Stimulated activated CD8-positive, alpha-beta memory T cell treated with anti-CD3 and anti-CD28 coated beads, Interleukin-7, amount 100 ng/mL, for 4 hours (primary cell): ENCODE data around the gene CABLES2.
A peak's percentile ranks its signal among the peaks of the same experiment; 100 is the strongest.

ENCODE experiments used
- DNase-seq, 2 donors: peaks; one replicate each; pipeline ENCODE4 v3.0.0-alpha.2; 2020; ENCODE audit warnings: low read depth in 2 of 2

CABLES2 gene

DNA sequence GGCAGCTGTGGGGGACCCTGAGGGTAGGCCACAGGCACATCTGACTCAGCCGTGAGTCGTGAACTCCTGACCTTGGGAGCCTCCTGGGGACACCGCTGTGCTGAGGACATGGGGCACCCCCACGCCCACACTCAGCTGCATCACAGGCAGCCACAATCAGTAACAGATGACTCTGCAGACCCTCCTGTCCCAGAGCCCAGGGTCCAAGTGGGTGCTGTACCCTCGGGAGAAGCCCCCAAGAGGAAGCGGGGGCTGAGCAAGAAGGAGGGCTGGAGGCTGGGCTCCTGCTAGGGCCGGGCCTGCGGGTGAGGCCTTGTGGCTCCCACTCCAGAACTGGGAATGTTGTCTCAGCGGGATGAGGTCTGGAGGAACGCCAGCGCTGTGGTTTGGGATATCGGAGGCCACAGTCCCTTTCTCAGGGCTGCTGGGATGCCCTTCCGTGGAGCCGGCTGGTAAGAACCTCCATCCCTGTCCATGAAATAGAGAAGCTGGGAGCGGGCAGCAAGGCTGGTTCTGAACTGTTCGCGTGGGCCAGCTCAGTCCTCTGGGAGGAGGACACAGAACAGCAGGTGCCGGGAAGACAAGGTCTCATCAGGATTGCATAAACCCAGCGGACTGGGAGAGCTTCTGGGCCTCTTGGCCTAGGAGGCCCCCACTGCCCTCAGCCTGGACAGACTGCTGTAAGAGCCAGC, 36.8 kb downstream of the CABLES2 start:
- peak; percentile 14 to 43 for DNase-seq

DNA sequence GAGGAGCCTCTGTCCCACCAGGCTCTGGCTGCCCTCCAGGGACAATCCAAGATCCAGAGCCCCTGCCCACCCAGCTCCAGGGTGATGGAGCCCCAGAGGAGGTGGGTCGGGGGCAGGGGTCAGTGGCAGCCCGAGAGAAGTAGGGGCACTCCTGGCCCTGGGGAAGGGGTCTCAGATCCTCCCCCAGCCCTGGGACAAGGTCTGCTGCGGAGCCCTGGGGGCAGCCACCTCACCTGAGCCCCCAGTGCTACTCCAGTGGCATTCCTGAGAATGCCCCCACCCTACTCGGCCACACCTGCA, 37.3 kb downstream of the CABLES2 start:
- DNase-seq: no peak

DNA sequence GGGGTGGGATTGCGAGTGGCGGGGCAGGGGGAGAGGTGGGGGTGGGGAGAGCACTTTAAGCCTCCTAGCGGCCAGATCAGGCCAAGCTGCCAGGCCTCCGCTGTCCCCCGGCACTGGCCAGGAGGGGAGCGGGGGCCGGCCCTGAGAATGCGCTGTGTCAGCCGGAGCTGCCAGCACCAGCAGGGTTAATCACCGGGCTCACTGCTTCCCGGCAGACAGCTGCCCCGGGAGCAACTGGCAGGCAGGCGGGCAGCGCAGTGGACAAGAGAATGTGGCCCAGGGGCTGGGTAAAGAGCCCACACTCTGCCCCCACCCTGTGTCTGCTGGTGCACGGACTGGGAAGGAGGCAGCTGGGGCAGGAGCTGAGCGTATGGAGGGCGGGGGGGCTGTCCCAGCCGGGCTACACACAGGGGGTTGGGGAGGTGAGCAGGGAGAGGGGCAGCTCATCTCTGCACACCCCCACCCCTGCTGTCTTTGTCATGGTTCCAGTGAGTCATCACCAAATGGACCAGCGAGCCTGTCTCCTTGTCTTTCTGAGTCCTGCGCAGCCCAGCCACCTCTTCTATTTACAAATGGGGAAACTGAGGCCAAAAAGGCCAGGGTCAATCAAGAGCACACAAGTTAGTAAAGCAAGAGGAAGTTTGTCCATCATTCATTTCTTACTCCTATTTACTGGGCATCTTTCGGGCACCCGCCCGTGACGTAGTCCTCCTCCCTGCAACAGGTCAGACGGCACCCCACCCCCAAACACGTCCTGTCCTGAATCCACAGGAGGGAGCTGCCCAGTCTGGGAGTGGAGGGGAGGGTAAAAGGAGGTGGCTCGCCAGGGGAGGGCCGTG, 37.9 kb downstream of the CABLES2 start:
- no peak for DNase-seq

DNA sequence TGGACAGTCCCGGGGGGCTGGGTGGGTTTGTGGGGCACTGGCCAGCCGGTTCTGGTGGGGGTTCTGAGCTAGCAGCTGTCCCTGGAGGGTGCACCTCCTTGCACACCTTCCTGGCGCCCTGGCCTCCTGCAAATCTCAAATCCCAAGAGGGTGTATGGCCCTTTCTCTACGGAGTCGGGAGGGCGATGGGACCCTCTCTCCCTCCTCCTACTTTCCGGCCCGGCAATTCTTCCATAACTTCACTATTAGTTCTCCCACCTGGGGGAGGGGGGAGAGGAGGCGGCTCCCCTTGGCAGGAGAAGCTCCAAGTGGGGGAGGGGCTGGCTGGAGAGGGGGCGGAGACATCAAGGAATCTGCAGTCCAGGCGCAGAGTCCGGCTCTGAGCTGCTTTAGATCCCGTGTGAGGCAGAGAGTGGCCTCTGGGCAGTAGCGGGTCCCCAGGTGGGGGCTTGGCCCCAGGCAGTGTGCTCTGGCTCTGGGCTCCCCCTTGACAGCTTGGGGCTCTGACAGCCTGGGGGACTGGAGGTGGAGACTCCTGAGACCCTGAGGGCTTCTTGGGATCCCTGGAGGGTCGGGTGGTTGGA, 38.6 kb downstream of the CABLES2 start:
- no peak for DNase-seq

DNA sequence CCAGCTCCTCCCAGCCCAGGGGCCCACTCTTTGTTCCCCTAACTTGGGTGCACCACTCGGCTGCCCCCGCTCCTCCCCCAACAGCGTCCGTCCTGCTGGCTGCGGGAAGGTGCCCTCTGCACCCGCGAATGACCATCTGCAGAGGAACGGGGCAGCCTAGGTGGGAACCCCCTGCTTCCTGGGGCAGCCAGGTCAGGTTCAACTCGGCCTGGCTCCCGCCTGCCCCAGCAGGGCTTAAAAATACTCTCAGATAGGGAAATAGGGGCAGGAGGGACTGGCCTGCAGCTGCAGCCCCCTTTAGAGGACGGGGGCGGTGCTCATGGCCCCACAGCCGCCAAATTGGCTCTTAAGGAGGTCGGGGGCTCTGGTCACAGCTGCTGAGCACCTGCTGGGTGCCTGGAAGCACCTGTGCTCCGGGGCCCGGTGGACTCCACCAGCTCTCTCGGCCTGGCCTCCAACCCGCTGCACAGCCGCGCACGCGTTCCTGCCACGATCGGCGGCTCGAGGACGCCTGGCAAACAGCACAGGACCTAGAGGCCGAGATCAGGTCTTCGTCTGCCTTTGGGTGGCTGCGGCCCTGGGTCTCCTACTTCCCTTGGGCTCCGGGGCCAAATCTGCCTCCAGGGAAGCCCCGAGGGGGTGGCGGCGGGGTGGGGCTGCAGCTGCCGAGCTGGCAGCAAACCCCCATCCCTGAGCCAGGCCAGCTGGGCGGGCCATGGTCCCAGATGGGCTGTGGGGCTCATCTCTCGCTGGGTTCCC, 39.3 kb downstream of the CABLES2 start:
- no peak for DNase-seq

DNA sequence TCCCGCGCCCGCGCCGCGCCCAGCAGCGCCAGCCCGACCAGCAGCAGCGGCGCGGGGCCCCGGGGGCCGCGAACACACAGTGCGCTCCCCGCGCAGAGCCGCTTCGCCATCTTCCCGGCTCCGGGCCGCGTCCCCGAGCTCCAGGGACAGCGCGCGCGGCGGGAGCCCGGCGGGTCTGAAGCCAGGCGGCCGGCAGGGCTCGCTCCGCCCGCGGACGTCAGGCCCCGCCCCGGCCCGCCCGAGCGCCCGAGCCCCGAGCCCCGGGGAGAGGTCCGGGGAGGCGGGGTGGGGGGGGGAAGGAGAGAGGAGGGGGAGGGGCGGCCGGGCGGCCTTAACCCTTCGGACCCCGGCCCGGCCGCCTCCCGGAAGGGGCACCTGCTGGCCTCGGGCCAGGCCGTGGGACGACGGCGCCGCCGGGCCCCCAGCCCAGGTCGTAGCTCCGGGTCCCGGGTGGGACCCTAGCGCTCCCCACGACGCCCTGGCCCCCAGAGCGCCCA, 39.9 kb downstream of the CABLES2 start, which contains the start of gene LAMA5:
Gene LAMA5 (minus strand): TSS at position 177 of the 497 bp plus-strand sequence. CDS start 67 bp downstream, at position 110.
- DNase-seq: no peak

DNA sequence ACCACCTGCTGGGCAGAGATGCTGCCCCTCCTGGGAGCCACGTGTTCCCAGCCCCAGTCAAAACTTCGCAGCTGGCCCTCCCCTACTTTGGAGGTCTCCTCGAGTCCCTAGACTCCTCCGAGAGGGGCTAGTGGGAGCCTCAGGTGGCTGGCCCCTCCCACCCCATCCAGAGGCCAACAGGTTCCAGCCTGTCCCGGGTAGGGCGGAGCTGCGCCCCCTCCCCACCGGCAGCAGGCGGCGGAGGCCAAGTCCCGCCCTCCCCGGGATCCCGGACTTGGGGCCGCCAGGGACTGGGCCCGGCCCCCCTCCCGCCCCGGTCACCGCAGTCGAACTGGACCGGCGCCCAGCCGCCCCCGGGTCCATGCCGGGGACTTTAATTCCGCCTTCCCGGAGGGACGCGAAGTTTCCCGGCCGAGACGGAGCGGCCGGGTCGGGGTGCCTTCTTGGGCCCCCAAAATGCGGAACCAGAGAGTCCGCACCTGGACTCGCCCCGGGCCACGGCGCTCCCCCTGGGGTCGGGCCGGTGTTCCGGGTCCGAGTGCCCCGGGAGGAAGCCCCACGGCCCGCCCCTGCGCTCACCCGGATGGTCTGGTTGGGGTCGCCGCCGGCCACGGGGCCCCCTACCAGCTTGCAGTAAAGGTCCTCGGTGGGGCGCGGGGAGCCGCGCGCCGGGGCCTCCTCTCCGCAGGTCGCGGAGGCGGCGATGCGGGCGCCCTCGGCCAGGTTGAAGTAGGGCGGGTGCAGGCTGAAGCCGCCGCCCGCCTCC, 40.5 kb downstream of the CABLES2 start:
- no peak for DNase-seq

DNA sequence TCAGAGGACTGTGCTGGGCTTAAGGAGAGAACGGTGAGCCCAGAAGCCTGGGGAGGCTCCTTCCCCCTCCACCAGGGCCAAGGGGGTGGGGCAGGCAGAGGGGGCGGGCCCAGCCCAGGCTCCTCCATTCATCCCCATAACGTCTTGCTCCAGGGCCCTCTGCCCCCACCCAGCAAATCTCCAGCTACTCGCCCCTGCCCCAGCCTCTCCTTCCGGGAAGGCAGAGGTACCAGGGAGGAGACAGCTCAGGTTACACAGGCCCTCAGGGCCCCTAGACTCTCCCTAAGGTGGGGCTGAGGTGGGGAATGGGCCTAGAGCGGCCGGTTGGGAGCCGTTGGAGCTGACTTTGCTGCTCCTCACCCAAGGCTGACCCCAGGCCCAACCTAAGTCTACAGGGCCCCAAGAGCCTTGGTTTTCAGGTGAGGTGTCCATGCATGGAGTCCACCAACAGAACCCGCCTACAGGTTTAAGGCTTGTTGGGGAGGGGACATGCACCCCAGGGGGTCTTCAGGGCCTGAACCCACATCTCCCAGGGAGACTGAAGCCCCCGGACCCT, 41.2 kb downstream of the CABLES2 start:
- no peak for DNase-seq

DNA sequence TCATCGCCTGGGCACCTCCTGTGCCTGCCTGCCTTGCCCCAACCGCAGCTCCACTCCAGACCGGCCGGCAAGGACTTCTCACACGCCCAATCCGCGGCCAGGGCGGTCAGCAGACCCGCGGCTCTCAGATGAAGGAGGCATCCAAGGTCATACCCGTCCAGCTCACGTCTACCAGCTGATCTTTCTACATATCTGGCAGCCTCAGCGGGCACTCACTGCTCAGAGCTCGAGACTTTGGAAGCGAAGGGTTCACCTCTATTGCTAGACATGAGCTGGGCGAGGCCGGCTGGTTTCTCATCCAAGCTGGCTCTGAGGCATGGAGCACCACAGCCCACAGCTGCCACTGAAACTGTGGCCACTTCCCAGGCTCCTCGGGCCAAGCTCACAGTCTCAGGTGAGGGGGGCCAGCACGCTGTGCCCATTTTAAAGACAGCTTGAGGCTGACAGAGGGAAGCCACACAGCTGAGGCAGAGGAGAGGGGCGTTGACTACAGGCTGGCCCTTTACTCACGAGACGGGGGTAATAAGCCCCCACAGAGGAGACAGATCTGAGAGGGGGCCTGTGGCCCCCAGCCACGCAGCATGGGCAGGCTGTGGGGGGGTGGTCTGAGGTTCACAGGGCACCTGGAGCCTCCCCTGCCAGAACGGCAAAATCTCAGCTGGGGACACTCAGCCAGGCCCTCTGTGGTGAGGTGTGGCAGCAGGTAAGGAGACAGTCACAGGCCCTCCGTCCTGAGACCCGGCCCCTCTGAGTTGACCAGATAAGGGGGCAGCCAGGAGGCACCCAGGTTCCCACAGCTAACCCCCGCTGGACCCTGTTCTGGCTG, 42.0 kb downstream of the CABLES2 start:
- DNase-seq: no peak

DNA sequence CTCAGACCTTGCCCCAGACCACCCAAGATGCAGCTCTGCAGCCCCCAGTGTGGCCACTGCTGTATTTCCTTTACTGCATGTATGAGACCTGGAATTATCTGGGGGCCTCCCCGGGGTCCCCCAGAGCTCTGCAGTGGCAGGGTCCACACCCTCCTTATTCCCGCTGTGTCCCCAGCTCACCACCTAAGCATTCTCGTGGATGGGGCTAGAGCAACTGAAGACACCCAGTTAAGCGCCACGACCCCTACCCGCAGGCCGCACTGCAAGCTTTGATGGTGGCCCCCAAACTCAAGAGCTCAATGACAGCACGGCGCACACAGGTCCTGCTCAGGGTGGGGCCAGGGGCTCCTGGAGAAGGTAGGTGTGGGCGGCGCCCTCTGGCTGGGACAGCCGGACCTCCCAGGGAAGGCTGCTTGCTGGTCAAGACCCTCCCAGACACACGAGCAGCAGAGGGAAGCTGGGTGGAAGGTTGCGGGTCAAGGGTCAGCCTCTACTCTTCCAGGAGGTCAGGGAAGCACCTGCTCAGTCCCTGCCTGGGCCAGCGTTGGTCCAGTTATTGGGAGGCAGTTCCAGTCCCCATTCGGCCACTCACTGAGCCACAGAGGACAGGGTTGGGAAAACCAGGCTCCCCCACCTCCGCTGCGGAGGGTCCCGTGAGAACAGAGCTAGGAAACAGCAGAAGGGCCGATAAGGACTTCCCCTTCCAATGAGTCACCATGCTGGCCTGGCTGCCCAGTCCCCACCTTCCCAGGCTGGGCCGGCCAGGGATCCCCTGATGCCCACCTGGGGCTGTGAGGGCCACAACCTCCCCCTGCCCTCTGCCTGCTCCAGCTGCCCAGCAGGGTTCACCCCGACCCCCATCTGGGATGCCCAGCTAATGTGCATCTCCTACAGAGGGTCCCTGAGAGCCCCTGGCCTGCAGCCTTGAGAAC, 42.9 kb downstream of the CABLES2 start:
- DNase-seq: no peak

DNA sequence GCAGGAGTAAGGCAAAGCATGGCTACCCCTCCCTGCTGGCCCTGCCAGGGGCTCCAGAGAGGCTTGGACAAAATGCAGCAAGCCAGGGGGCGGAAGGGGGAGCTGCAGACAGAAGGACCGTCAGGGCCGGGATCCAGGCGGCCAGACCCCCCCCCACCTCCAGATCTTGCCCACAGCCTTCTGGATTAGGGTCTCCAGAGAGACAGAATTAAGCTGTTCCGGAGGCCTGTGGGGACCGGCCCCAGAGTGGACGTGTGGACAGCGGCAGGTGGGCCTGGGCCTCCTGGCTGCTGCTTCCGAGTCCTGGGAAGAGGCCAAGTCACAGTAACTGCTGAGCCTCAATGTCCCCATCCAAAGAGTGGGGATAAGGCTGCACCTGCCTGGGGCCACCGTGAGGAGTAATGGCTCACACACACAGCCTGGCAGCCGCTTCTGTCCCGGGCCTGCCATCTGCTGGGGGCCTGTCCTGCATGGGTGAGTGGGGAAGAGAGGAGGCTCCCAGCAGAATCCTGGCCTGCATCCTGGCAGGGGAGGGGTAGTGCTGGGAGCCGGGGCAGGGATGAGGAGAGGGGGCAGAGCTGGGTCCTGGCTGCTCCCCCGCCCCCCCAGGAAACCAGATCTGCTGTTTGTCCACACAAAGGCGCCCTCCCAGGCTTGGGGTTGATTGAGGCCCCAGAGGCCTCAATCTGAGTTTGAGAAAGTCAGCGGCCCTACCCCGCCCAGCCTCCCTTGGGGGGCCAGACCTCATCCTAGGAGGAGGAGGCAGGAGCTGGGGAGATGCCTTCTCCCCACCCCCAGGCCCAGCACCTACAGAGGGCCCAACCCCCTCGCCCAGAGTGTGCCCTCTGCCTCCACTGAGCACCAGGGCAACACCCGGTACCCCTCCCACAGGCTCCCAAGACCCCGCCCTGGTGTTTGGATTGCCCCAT, 43.8 kb downstream of the CABLES2 start:
- DNase-seq: no peak

DNA sequence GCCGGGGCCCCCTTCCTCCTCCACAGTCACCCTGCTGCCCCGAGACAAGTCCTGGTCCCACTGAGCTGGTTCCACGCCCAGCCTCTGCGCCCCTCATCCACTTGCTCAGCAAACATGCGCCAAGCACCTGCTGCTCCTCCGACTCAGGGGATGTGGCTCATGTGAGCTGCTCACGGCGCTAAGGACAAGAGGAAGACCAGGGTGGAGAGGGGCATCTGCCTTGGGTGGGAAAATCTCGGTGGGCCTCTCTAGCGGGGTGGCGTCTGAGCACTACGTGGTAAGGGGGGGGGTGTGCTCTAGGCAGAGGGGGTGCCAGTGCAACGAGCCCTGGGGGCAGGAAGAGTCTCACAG, 44.5 kb downstream of the CABLES2 start:
- no peak for DNase-seq

DNA sequence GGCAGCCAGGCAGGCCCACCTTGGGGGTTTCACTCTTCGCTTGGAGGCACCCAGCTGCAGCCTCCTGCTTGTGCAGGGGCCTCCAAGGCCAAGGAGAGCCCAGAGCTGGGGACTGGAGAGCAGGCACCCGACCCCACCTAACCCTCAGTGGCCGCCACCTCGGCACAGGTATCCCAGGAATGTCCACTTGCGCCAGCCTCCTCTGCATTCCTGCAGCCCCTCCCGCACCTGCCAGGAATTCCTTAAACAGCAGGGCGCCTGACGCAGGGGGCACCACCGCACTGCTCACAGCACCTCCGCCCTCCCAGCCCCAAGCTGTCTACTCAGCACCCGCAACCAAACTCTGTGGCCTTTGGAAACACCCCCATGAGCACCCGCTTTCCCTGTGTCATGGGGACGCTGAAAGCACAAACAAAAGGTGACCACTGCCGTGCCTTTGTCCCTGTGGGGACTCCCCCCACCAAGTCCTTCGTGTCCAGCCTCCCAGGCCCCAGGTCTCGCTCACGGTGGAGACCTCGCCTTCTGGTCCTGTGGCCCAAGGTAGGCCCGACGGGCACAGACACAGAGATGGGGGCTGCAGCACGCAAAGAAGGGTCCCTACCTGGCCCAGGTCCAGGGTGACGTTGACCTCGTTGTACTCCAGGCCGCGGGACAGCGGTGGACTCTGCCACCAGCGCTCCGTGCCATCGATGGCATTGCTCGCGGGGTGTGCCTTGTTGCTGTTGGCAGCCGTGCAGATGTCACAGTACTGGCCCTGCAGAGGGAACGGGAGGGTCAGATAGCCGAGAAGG, 45.1 kb downstream of the CABLES2 start:
- no peak for DNase-seq

DNA sequence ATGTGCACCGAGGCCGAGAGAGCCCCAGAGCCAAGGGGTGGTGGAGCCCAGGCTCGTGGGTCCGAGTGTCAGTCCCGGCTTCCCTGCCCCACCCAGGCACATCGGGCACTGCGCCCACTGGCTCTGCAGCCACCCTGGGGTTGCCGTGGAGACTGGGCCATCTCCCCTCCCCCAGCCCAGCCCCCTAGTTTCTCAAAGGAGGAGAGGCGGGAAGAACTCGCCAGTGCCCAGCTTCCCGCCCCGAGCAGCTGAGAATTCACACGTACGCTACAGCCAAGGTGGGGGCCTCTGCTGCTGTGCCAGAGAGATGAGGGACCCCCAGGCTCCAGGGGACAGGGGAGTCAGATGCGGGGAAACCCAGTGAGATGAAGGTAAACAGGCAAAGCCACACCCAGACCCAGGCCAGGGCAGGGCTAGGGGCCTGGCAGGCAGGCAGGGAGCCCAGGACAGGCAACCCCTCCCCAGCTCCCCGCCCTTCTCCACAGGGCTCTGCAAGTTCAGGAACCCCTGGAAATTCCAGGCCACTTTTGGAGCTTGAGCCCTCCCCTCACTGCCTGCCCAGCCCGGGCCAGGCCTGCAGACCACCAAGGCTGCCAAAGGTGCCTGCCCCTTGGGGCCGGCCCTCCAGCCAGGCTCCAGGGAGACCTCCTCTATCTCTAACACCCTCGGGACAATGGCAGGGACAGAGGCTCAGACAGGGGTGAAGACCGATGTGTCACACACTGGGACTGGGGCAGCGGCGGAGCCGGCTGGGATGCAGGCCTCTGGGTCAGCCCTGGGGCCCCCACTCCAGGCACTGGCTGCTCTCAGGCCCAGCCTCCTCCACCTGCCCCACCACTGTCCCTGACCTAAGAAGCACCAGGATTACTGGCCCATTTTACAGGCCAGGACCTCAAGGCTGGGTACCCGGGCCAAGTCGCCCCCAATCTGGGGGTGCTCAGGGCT, 46.0 kb downstream of the CABLES2 start:
- no peak for DNase-seq

DNA sequence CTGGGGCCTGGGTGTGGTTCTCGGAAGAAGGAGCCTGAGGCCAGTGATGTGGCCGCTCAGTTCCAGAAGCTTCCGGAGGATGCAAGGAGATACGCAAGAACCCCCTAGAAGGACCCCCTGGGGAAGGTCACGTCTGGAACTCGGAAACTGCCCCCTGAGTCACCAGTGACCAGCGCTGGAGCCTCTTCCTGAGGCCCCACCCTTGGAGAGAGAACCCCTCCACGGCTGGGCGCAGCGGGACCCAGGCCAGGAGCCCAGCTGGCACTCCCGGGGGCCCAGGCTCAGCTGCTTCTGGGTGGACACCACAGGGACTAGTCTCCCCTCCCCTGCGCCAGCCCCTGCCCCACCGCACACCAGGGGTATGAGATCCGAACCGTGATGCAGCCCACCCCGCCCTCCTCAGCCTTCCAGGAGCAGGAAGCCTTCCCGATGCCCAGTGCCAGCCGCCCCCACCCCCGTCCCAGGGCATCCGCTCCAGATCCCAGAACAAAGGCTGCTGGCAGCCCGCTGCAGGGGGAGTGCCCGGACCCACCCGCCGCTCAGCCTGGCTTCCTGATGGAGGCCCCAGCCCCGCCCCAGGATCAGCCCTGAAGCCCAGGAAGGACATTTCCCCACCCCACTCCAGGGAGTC, 47.5 kb downstream of the CABLES2 start:
- DNase-seq: no peak
